SK-N-SH (cell line): Measurements from ENCODE around the gene ZC3H18. TPM values are rescaled to one million over a fixed set of nuclear protein-coding genes. Genes with fewer than 3 reads are reported as not detected.

Experiments used
- CTCF ChIA-PET: fragments of 300-600, 350-600 bp; formaldehyde crosslinking; extraction: SDS; loops from one replicate; lab custom pipeline; 2021; lab: Yijun Ruan, JAX
- POLR2A ChIA-PET: fragments of 350-600 bp; sonication (Branson Sonifier 250); formaldehyde crosslinking; extraction: SDS; loops from one replicate; lab custom pipeline; 2020; ENCODE audit warnings: antibody characterized with exemption, inconsistent platforms; lab: Yijun Ruan, JAX
- DNase-seq: peaks from one replicate; pipeline ENCODE4 v3.0.0; 2012
- H2AFZ ChIP-seq: fragments of 200-600 bp; sonication (generic); 2 replicates; pipeline ENCODE4 v1.8.1; 2016; ENCODE audit warnings: antibody characterized with exemption, mild to moderate bottlenecking, low read depth
- H3F3A ChIP-seq: fragments of 200-600 bp; sonication (generic); replicated peaks from 2 replicates; pipeline ENCODE3; 2016; ENCODE audit warnings: antibody characterized with exemption, mild to moderate bottlenecking; ENCODE audit not compliant: insufficient read depth
- H3K27ac ChIP-seq, 2 experiments: fragments of 200-500 bp in 1 of 2; fragments of 200-600 bp in 1 of 2; sonication (Bioruptor generic) in 1 of 2; sonication (generic), shearing (Covaris generic) in 1 of 2; 2 replicates each; pipeline versions ENCODE4 v1.5.1 to v1.6.1; 2014 to 2016; ENCODE audit warnings: low read depth in 2 of 2, inconsistent platforms in 1 of 2, low read length in 1 of 2, mild to moderate bottlenecking in 1 of 2, mixed read lengths in 1 of 2
- H3K27me3 ChIP-seq: fragments of 200-600 bp; sonication (generic), shearing (Covaris generic); 2 replicates; pipeline ENCODE4 v1.6.1; 2016; ENCODE audit warnings: mixed run types; ENCODE audit not compliant: insufficient read depth
- H3K36me3 ChIP-seq, 2 experiments: fragments of 200-500 bp in 1 of 2; fragments of 200-600 bp in 1 of 2; sonication (Bioruptor generic) in 1 of 2; sonication (generic) in 1 of 2; replicated peaks in 1 of 2; 2 replicates each; pipeline versions ENCODE3 to v1.5.1; 2014 to 2016; ENCODE audit warnings: low read length in 1 of 2, mild to moderate bottlenecking in 1 of 2; ENCODE audit not compliant: insufficient read depth in 2 of 2, control insufficient read depth in 1 of 2
- H3K4me1 ChIP-seq, 2 experiments: fragments of 200-500 bp in 1 of 2; fragments of 200-600 bp in 1 of 2; sonication (Bioruptor generic) in 1 of 2; sonication (generic), shearing (Covaris generic) in 1 of 2; 2 replicates each; pipeline versions ENCODE4 v1.5.1 to v1.6.1; 2014 to 2016; ENCODE audit warnings: low read depth in 1 of 2, low read length in 1 of 2, mixed run types in 1 of 2; ENCODE audit not compliant: insufficient read depth in 2 of 2, control insufficient read depth in 1 of 2
- H3K4me2 ChIP-seq: fragments of 200-600 bp; sonication (generic), shearing (Covaris generic); 2 replicates; pipeline ENCODE4 v1.6.1; 2017; ENCODE audit warnings: mixed run types
- H3K4me3 ChIP-seq, 2 experiments: fragments of 200-500 bp in 1 of 2; fragments of 200-600 bp in 1 of 2; sonication (Bioruptor generic) in 1 of 2; sonication (generic), shearing (Covaris generic) in 1 of 2; 2 replicates each; pipeline versions ENCODE4 v1.5.1 to v1.8.1; 2014 to 2016; ENCODE audit warnings: low read depth in 2 of 2, inconsistent platforms in 1 of 2, low read length in 1 of 2, mild to moderate bottlenecking in 1 of 2, mixed read lengths in 1 of 2, moderate library complexity in 1 of 2
- H3K79me2 ChIP-seq: fragments of 200-600 bp; sonication (generic); 2 replicates; pipeline ENCODE4 v1.8.1; 2017; ENCODE audit warnings: mild to moderate bottlenecking; ENCODE audit not compliant: insufficient read depth
- H3K9ac ChIP-seq: fragments of 200-600 bp; sonication (generic); 2 replicates; pipeline ENCODE4 v1.6.1; 2017; ENCODE audit warnings: mixed run types
- H3K9me2 ChIP-seq: fragments of 200-600 bp; sonication (generic); 2 replicates; pipeline ENCODE4 v1.6.1; 2017; ENCODE audit warnings: mixed run types
- H3K9me3 ChIP-seq: fragments of 200-600 bp; sonication (generic); 2 replicates; pipeline ENCODE4 v1.6.1; 2017; ENCODE audit warnings: mixed run types, mild to moderate bottlenecking, moderate library complexity
- H4K20me1 ChIP-seq: fragments of 200-600 bp; sonication (generic); 2 replicates; pipeline ENCODE4 v1.6.1; 2017; ENCODE audit warnings: mild to moderate bottlenecking, mixed run types; ENCODE audit not compliant: insufficient read depth
- CTCF ChIP-seq: fragments of 200-600 bp; sonication (generic); IDR thresholded peaks from 2 replicates; pipeline ENCODE4 v1.6.1; 2017; ENCODE audit warnings: antibody characterized with exemption, mild to moderate bottlenecking, moderate library complexity
- ELF1 ChIP-seq: IDR thresholded peaks from 2 replicates; pipeline ENCODE4 v1.4.0; 2012
- FOXM1 ChIP-seq: IDR thresholded peaks from 2 replicates; pipeline ENCODE4 v1.4.0; 2012; ENCODE audit warnings: low read depth, mild to moderate bottlenecking
- GATA2 ChIP-seq: sonication (generic); formaldehyde crosslinking; IDR thresholded peaks from 2 replicates; pipeline ENCODE4 v1.5.0; 2020; ENCODE audit warnings: mild to moderate bottlenecking, missing genetic modification reagents
- PBX3 ChIP-seq: IDR thresholded peaks from 2 replicates; pipeline ENCODE4; 2012
- REST ChIP-seq: IDR thresholded peaks from 2 replicates; pipeline ENCODE4 v1.6.1; 2012; ENCODE audit warnings: mild to moderate bottlenecking, low read depth, low read length, moderate library complexity
- RXRA ChIP-seq: IDR thresholded peaks from 2 replicates; pipeline ENCODE4 v1.4.0; 2012; ENCODE audit warnings: low read depth, mild to moderate bottlenecking, borderline replicate concordance
- TAF1 ChIP-seq: IDR thresholded peaks from 2 replicates; pipeline ENCODE4 v1.6.1; 2012; ENCODE audit warnings: low read depth, mild to moderate bottlenecking, low read length, moderate library complexity, borderline replicate concordance
- WGBS: methylation state at CpG from one replicate; pipeline ENCODE4 v1.1.6; 2017; ENCODE audit warnings: low lambda C conversion rate; 5-methylcytosine and 5-hydroxymethylcytosine counted together
- polyA plus RNA-seq, 3 experiments: library from polyadenylated mRNA; depleted of rRNA; stranded (reverse); fragments of >200 nt; gene quantifications; 2 replicates each; pipeline ENCODE4 v1.2.3, GENCODE V29; 2012

Gene ZC3H18
- polyA plus RNA-seq, 1 of the 3 experiments (the other 2 are of a cell fraction) = 32.7 TPM

GRCh38 chr16:88578446-88579313, 8.5 kb downstream of the ZC3H18 start:
- WGBS = 98% methylated on average over 25 of the region's 26 CpGs

More at GRCh38 chr16:88578446-88579313, 8.5 kb downstream of the ZC3H18 start:
- Histone ChIP-seq H2AFZ (no peak overlapping the region), H3K79me2 (peaks cover 92% of the 10 kb centered on the region), H3K9me3 (no peaks in the 10 kb centered on the region), H3K36me3 (peaks cover 28 to 50% of the 10 kb centered on the region in 2 experiments), H4K20me1 (peaks cover 74% of the 10 kb centered on the region), H3K27ac (no peak overlapping the region), H3K4me2 (no peak overlapping the region), H3F3A (no peaks in the 10 kb centered on the region), H3K27me3 (no peaks in the 10 kb centered on the region), H3K4me1 (no peaks in the 10 kb centered on the region), H3K9ac (no peak overlapping the region), H3K4me3 (no peak overlapping the region), H3K9me2 (no peaks in the 10 kb centered on the region)
- TF ChIP-seq TAF1 (no peak), PBX3 (no peak), ELF1 (no peak), RXRA (no peak), CTCF (no peak), GATA2 (CRISPR knock-in tag) (no peak), REST (no peak), FOXM1 (no peak)
- CTCF ChIA-PET = interaction anchor here (1.9 kb wide), 1 partner anchor 8 kb away, joined by 6 read pairs; the partner anchor contains the start of gene ZC3H18
- no peak for DNase-seq
- POLR2A ChIA-PET = interaction anchor here (0.6 kb wide), 1 partner anchor 192 kb away, joined by 4 read pairs; no protein-coding TSS in a partner anchor
